Stimulated activated CD8-positive, alpha-beta memory T cell treated with anti-CD3 and anti-CD28 coated beads, Interleukin-12 subunit alpha, Interleukin-12 subunit beta, amount 100 ng/mL, for 24 hours (primary cell): ENCODE results near the gene SLIT1.

Experiments
- DNase-seq: peaks from one replicate; pipeline ENCODE4 v3.0.0-alpha.2; 2020; ENCODE audit errors: extremely low read depth

The SLIT1 gene

GRCh38 chr10:97001183-97001991, 184.4 kb downstream of the SLIT1 start:
- no peak for DNase-seq

GRCh38 chr10:97000487-97001182, 185.1 kb downstream of the SLIT1 start:
- DNase-seq, result no peak

GRCh38 chr10:96999987-97000386, 185.8 kb downstream of the SLIT1 start:
- no peak for DNase-seq

GRCh38 chr10:96999337-96999736, 186.4 kb downstream of the SLIT1 start:
- DNase-seq, result no peak

GRCh38 chr10:96998329-96998888, 187.3 kb downstream of the SLIT1 start:
- no peak for DNase-seq

GRCh38 chr10:96996275-96996965, 189.3 kb downstream of the SLIT1 start:
- no peak for DNase-seq

- no peak for DNase-seq
Observed at GRCh38 chr10:96995851-96996250, 189.9 kb downstream of the SLIT1 start.

- no peak for DNase-seq
Observed at GRCh38 chr10:96992721-96993120, 193.0 kb downstream of the SLIT1 start.

GRCh38 chr10:96991313-96991841, 194.4 kb downstream of the SLIT1 start:
- DNase-seq, result no peak

GRCh38 chr10:96988426-96988825, 197.3 kb downstream of the SLIT1 start:
- DNase-seq, result no peak

- DNase-seq, result no peak
Observed at GRCh38 chr10:96987842-96988175, 197.9 kb downstream of the SLIT1 start.

GRCh38 chr10:96987141-96987841, 198.5 kb downstream of the SLIT1 start:
- no peak for DNase-seq

GRCh38 chr10:96986200-96986856, 199.4 kb downstream of the SLIT1 start:
- DNase-seq, result no peak

GRCh38 chr10:96984541-96985131, 201.1 kb downstream of the SLIT1 start:
- no peak for DNase-seq

GRCh38 chr10:96982149-96982930, 203.4 kb downstream of the SLIT1 start:
- no peak for DNase-seq

GRCh38 chr10:96978621-96979154, 207.1 kb downstream of the SLIT1 start:
- no peak for DNase-seq

- no peak for DNase-seq
Observed at GRCh38 chr10:96975136-96975535, 210.6 kb downstream of the SLIT1 start.

GRCh38 chr10:96973809-96974747, 211.7 kb downstream of the SLIT1 start:
- DNase-seq, result no peak
